HG02798 (cell line): ENCODE results near the gene DNM1.

Source experiments
- ATAC-seq: cut with Tn5 transposase; IDR thresholded peaks from one replicate; pipeline ENCODE4 v1.9.1; 2021; ENCODE audit warnings: mild to moderate bottlenecking; ENCODE audit not compliant: unreplicated experiment, poor library complexity

The DNM1 gene

DNA sequence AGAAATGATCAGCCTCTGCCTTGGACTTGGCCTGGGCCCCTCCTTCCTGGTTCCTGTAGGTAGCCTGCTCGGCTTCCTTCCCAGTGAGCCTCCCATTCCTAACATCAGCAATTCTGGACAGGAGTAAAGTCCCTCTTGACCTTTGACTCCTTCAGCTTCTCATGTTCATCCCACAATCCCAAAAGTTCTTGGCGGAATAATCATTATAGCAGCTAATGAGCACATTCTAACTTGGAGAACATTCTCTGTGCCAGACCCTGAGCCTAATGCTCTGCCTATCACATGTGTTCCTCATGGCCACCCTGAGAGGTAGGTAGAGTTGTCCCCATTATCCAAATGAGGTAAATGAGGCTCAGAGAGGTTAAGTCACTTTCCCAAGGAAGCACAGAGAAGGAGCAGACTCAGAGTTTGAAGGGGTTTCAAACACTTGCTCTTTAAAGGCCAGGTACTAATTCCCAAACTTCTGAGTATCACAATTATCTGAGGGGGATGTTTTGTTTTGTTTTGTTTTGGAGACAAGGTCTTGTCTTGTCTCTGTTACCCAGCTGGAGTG lies 94.1 kb downstream of the DNM1 start:
- ATAC-seq, result no peak

DNA sequence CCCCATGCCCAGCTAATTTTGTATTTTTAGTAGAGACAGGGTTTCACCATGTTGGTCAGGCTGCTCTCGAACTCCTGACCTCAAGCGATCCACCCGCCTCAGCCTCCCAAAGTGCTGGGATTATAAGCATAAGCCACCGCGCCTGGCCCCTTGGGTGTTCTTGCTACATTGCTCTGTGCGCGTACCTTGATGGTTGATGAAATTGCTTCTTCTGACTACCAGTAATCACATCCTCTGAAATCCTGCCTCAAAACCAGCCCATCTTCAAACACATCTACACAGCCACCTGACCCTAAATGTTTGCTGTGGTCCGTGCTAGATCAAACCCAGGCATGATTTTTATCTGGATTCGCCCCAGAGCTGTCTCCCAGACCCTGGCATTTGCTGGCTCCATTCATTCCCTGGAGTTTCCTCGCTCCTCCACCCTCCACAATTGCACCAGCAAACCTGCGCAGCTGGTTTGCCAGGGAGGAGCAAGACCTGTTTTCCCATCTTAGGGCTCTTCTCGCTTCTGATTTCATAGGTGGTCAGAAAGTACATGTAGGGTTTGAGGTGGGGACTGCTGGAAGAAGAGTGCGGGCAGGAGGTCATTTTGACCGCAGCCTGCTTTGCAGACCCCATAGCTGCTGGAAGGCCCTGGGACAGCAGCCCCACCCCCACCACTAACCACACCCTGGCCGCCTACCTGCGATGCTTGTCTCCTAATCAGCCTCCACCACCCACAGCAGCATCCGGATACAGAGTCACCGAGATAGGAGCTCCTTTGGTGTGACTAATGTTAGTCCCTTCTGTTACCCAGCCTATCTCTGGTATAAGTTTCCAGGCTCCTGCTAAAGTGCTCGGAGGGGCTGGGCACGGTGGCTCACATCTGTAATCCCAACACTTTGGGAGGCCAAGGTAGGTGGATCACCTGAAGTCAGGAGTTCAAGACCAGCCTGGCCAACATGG lies 95.6 kb downstream of the DNM1 start:
- no peak for ATAC-seq

DNA sequence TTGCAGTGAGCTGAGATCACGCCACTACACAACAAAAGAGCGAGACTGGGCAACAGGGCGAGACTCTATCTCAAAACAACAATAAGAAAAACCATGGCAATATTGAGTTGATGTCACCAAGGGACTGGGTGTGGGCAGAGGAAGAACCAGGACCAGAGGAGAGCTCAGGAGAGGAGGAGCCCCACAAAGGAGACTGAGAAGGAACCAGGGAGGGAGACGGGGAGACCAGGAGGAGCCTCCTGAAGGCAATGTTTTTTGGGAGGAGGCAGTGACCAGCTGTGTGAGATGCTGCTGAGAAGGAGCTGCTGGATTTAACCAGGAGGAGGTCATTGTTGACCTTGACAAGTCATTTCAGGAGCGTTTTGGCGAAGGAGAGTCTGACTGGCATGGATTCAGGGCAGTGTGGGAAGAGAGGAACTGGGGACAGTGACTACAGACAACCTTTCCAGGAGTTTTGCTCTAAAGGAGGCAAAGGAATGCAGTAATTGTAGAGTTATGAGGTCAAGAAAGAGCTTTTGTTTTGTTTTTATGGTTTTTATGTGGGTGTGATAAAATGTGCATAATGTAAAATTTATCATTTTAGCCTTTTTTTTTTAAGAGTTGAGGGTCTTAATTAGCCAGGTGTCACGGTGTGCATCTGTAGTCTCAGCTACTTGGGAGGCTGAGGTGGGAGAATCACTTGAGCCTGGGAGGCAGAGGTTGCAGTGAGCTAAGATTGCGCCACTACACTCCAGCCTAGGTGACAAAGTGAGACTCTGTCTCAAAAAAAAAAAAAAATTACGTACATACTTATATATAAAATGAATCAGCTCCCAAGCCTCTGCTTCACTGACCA lies 101.2 kb downstream of the DNM1 start:
- no peak for ATAC-seq
